NCI-H2227 treated with DMSO at 0.1 percent for 48 hours (cell line): ENCODE data around the gene OVCA2.

Source experiments
- DNase-seq: peaks from one replicate; lab custom pipeline; 2025; lab: John Stamatoyannopoulos, UW

Gene OVCA2

GRCh38 chr17:2065949-2066400 is 24.2 kb downstream of the OVCA2 start:
- DNase-seq = no peak

GRCh38 chr17:2067048-2067561 is 25.3 kb downstream of the OVCA2 start:
- DNase-seq = no peak

GRCh38 chr17:2067608-2068024 is 25.8 kb downstream of the OVCA2 start:
- no peak for DNase-seq

GRCh38 chr17:2068031-2068518 is 26.3 kb downstream of the OVCA2 start:
- DNase-seq = no peak

- DNase-seq = no peak
These were observed 26.8 kb downstream of the OVCA2 start for GRCh38 chr17:2068519-2069051.

- no peak for DNase-seq
These were observed 28.6 kb downstream of the OVCA2 start for GRCh38 chr17:2070241-2071023.

- DNase-seq = no peak
These were observed 29.2 kb downstream of the OVCA2 start for GRCh38 chr17:2071024-2071385.

- DNase-seq = no peak
These were observed 29.8 kb downstream of the OVCA2 start for GRCh38 chr17:2071455-2072281.

- DNase-seq = no peak
These were observed 33.1 kb downstream of the OVCA2 start for GRCh38 chr17:2074919-2075318.

GRCh38 chr17:2075336-2076086 is 33.7 kb downstream of the OVCA2 start:
- no peak for DNase-seq

GRCh38 chr17:2076087-2076984 is 34.5 kb downstream of the OVCA2 start:
- DNase-seq = no peak

- DNase-seq = no peak
These were observed 35.2 kb downstream of the OVCA2 start for GRCh38 chr17:2077040-2077439.

- DNase-seq = no peak
These were observed 39.7 kb downstream of the OVCA2 start for GRCh38 chr17:2081564-2081963.

- DNase-seq = no peak
These were observed 40.4 kb downstream of the OVCA2 start for GRCh38 chr17:2082003-2082781.

GRCh38 chr17:2083613-2084035 is 41.8 kb downstream of the OVCA2 start:
- DNase-seq = no peak

- DNase-seq = no peak
These were observed 42.4 kb downstream of the OVCA2 start for GRCh38 chr17:2084036-2084765.

GRCh38 chr17:2084766-2085647 is 43.2 kb downstream of the OVCA2 start:
- DNase-seq = no peak

- no peak for DNase-seq
These were observed 43.8 kb downstream of the OVCA2 start for GRCh38 chr17:2085648-2085949.
